ENCODE measurements around the gene GLA.

- TF ChIP-seq CTCF (IDR thresholded peaks at IDR 0.05) (no peak), POLR2A (IDR thresholded peaks at IDR 0.05) (no peak)
These were observed 21.2 kb downstream of the GLA start for GRCh38 chrX:101386542-101386885.

All from testis (tissue), 2 donors.